K562 (cell line): Measurements from ENCODE around the gene PPTC7. TPM values are rescaled to one million over a fixed set of nuclear protein-coding genes. Genes with fewer than 3 reads are reported as not detected.

Source experiments
- CBX1 ChIP-seq: sonication (generic); IDR thresholded peaks from 2 replicates; pipeline ENCODE4 v1.6.1; 2016; ENCODE audit warnings: antibody characterized with exemption, low read depth, mild to moderate bottlenecking
- CBX8 ChIP-seq: fragments of 200-600 bp; sonication (generic); IDR thresholded peaks from 2 replicates; pipeline ENCODE4 v1.6.1; 2012; ENCODE audit warnings: borderline replicate concordance, mixed run types, low read depth, mild to moderate bottlenecking, moderate library complexity, mixed read lengths, low read length, control low read depth, inconsistent platforms; ENCODE audit not compliant: poor library complexity, severe bottlenecking; ENCODE audit errors: extremely low read depth
- E2F1 ChIP-seq: sonication (generic); formaldehyde crosslinking; IDR thresholded peaks from 2 replicates; pipeline ENCODE4 v1.8.1; 2023; ENCODE audit warnings: mild to moderate bottlenecking, missing genetic modification reagents, moderate library complexity
- NBN ChIP-seq: fragments of 450-650 bp; IDR thresholded peaks from 2 replicates; pipeline ENCODE4 v1.6.1; 2016; ENCODE audit warnings: low read depth, mild to moderate bottlenecking
- NCOA1 ChIP-seq: fragments of 450-650 bp; IDR thresholded peaks from 2 replicates; pipeline ENCODE4 v1.6.1; 2016; ENCODE audit warnings: low read depth
- NR2C1 ChIP-seq, 2 experiments: fragments of 450-650 bp; IDR thresholded peaks; 2 replicates each; pipeline ENCODE4 v1.6.1; 2017; ENCODE audit warnings: mild to moderate bottlenecking in 2 of 2, antibody characterized with exemption in 1 of 2, inconsistent platforms in 1 of 2, missing compliant biosample characterization in 1 of 2, missing genetic modification characterization in 1 of 2
- NUFIP1 ChIP-seq: fragments of 450-650 bp; IDR thresholded peaks from 2 replicates; pipeline ENCODE4 v1.6.1; 2018; ENCODE audit not compliant: partially characterized antibody
- SMAD2 ChIP-seq: fragments of 150-350 bp; IDR thresholded peaks from 2 replicates; pipeline ENCODE4 v1.6.1; 2014; ENCODE audit warnings: low read depth, mild to moderate bottlenecking, low read length
- THAP7 ChIP-seq: fragments of 250-450 bp; sonication (Bioruptor Pico); IDR thresholded peaks from 2 replicates; pipeline ENCODE4 v1.5.0; 2021
- U2AF2 ChIP-seq: fragments of 200-400 bp; formaldehyde crosslinking; optimal IDR thresholded peaks from 2 replicates; pipeline ENCODE3; 2017; ENCODE audit warnings: low read depth, mild to moderate bottlenecking, low read length
- ZBTB11 ChIP-seq, 3 experiments: fragments of 200-800 bp in 1 of 3; fragments of 250-450 bp in 1 of 3; fragments of 450-650 bp in 1 of 3; sonication (Bioruptor Pico) in 1 of 3; sonication (Bioruptor generic) in 1 of 3; formaldehyde crosslinking in 1 of 3; IDR thresholded peaks; 2 replicates each; pipeline versions ENCODE4 v1.6.1 to v1.8.0; 2016 to 2022; ENCODE audit warnings: mild to moderate bottlenecking in 2 of 3, missing genetic modification characterization in 2 of 3, missing compliant biosample characterization in 1 of 3, moderate library complexity in 1 of 3
- ZNF224 ChIP-seq: sonication (generic); formaldehyde crosslinking; IDR thresholded peaks from 2 replicates; pipeline ENCODE4 v1.8.0; 2022; ENCODE audit warnings: mild to moderate bottlenecking, missing genetic modification reagents
- ZNF740 ChIP-seq, 3 experiments: fragments of 200-800 bp in 1 of 3; sonication (Bioruptor generic) in 1 of 3; sonication (generic) in 1 of 3; formaldehyde crosslinking in 1 of 3; IDR thresholded peaks; 2 replicates each; pipeline versions ENCODE4 v1.6.1 to v1.8.0; 2016 to 2022; ENCODE audit warnings: mild to moderate bottlenecking in 2 of 3, missing compliant biosample characterization in 2 of 3, missing genetic modification characterization in 2 of 3, missing genetic modification reagents in 1 of 3
- ZSCAN29 ChIP-seq: fragments of 450-650 bp; IDR thresholded peaks from 2 replicates; pipeline ENCODE4 v1.6.1; 2017
- polyA plus RNA-seq, 8 experiments: library from polyadenylated mRNA; depleted of rRNA in 4 of 8; stranded (reverse) in 5 of 8; unstranded in 3 of 8; fragments of >200 nt; fragmentation: Nextera tagmentation in 2 of 8; fragmentation: Illumina TruSeq in 1 of 8; extraction: Ambion mirVana in 2 of 8; extraction: Trizol in 1 of 8; gene quantifications; 2 replicates each; pipeline versions ENCODE4 v1.2.1 to v1.2.3, GENCODE V29; 2011 to 2014; ENCODE audit warnings: inconsistent platforms in 1 of 8, missing spikeins in 1 of 8
- total RNA-seq, 7 experiments: library from RNA; depleted of rRNA in 6 of 7; stranded (reverse); fragments of >200 nt in 6 of 7; fragmentation: Illumina TruSeq in 2 of 7; extraction: Trizol in 2 of 7; gene quantifications; 2 replicates each; pipeline versions ENCODE4 v1.2.1 to v1.2.3, GENCODE V29; 2011 to 2021; ENCODE audit warnings: low replicate concordance in 1 of 7

The PPTC7 gene
- total and polyA plus RNA-seq, 9 of the 15 experiments (the other 6 are each of a cell fraction or from before 2014, with no cell fraction given): 2.6 to 23.1 (median 11.9) TPM

GRCh38 chr12:110583137-110584059 is at the start of gene PPTC7 (continued):
- TF ChIP-seq CBX1 (no peak), ZSCAN29 (no peak), ZBTB11 (CRISPR knock-in tag; IDR thresholded peaks at IDR 0.05) (peak in 1 of 3 experiments; percentile 55; a peak in 1 of 6 replicates), NBN (no peak), NR2C1 (IDR thresholded peaks at IDR 0.05) (peak; percentile 88), NR2C1 (tag; IDR thresholded peaks at IDR 0.05) (peak; percentile 75), ZNF224 (CRISPR knock-in tag) (no peak), U2AF2 (no peak), CBX8 (no peak), NUFIP1 (no peak), NCOA1 (no peak), ZNF740 (CRISPR knock-in tag; IDR thresholded peaks at IDR 0.05) (0 out of 2 replicates have a peak, but pooled peaks have one; percentile 23), ZNF740 (tag; IDR thresholded peaks at IDR 0.05) (peak in 1 of 2 experiments; percentile 17; a peak in 1 of 4 replicates), SMAD2 (no peak), E2F1 (0 out of 2 replicates have a peak, but pooled peaks have one; percentile 41), THAP7 (no peak)
